C4-2B (cell line): Measurements from ENCODE around the gene FBXO24.

Source experiments
- ZFX ChIP-seq: fragments of 450-650 bp; IDR thresholded peaks from 2 replicates; pipeline ENCODE4 v1.6.1; 2017
- TF ChIP-seq, protein P1 (sequence below): fragments of 450-650 bp; conservative IDR thresholded peaks from 2 replicates; pipeline ENCODE4 v1.5.1; 2017; ENCODE audit warnings: mild to moderate bottlenecking

DNA sequence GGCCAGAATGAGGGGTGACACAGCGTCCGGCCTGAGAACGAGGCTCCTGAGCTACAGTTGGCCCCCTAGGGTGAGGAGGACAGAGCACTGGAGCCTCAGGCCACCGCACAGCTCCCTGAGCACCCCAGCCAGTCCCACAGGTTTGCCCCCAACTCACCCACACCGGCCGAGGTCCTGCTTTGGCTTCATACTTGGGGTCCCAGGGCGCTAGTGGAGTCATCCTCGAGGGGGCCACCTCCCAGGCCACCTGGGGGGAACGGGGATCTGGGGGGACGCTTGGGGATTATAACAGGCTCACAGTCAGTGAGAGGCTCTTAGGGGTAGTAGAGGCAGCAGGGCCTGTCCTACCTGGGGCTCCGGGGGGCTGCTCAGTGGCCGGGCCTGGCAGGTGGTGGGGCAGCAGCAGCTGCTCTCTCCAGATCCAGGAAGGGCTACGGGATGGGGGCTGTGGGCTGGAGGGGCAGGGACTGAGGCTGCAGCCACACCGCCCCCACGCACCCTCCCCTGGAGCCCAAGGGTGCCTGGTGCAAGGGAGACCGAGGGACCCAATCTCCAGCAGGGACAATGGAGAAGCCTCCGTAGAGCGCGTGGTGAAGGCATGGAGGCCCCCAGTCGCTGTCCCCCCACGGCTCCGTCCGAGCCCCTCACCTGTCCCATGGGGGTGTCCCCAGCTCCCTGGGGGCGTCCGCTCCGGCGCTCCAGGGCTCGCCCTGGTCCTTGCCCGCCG is 13.0 kb upstream of the FBXO24 start:
- TF ChIP-seq, protein P1, sequence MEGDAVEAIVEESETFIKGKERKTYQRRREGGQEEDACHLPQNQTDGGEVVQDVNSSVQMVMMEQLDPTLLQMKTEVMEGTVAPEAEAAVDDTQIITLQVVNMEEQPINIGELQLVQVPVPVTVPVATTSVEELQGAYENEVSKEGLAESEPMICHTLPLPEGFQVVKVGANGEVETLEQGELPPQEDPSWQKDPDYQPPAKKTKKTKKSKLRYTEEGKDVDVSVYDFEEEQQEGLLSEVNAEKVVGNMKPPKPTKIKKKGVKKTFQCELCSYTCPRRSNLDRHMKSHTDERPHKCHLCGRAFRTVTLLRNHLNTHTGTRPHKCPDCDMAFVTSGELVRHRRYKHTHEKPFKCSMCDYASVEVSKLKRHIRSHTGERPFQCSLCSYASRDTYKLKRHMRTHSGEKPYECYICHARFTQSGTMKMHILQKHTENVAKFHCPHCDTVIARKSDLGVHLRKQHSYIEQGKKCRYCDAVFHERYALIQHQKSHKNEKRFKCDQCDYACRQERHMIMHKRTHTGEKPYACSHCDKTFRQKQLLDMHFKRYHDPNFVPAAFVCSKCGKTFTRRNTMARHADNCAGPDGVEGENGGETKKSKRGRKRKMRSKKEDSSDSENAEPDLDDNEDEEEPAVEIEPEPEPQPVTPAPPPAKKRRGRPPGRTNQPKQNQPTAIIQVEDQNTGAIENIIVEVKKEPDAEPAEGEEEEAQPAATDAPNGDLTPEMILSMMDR: no peak
- TF ChIP-seq ZFX: no peak
